Uterus (tissue), 2 donors: Measurements from ENCODE around the gene PLXDC2.

Experiments
- CTCF ChIP-seq, 4 experiments: fragments of 200-600 bp in 2 of 4; fragments of 450-650 bp in 2 of 4; sonication (generic) in 2 of 4; IDR thresholded peaks; one replicate each; pipeline ENCODE4 v1.5.1; 2016 to 2019; ENCODE audit warnings: antibody characterized with exemption in 4 of 4, mild to moderate bottlenecking in 2 of 4, moderate library complexity in 1 of 4
- POLR2A ChIP-seq, 2 donors: fragments of 450-650 bp; IDR thresholded peaks; one replicate each; pipeline ENCODE4 v1.6.1; 2016; ENCODE audit warnings: antibody characterized with exemption in 2 of 2, mild to moderate bottlenecking in 1 of 2, moderate library complexity in 1 of 2

GRCh38 chr10:20118119-20118518 is 301.9 kb downstream of the PLXDC2 start:
- no peak for TF ChIP-seq CTCF (IDR thresholded peaks at IDR 0.05)
- no peak for TF ChIP-seq POLR2A (IDR thresholded peaks at IDR 0.05)
